IPS-18a (cell line): ENCODE measurements around the gene BCAS3.

Experiments used
- H3K27ac ChIP-seq: one replicate; pipeline ENCODE4 v1.5.1; 2013; ENCODE audit warnings: low read length
- H3K27me3 ChIP-seq: one replicate; pipeline ENCODE4 v1.6.1; 2013; ENCODE audit warnings: mild to moderate bottlenecking, low read length; ENCODE audit not compliant: control insufficient read depth, insufficient read depth
- H3K36me3 ChIP-seq: one replicate; pipeline ENCODE4 v1.6.1; 2013; ENCODE audit warnings: low read depth, low read length; ENCODE audit not compliant: control insufficient read depth
- H3K4me1 ChIP-seq: one replicate; pipeline ENCODE4 v1.6.1; 2013; ENCODE audit warnings: low read depth, low read length; ENCODE audit not compliant: control insufficient read depth
- H3K4me3 ChIP-seq: one replicate; pipeline ENCODE4 v1.5.1; 2013; ENCODE audit warnings: low read length
- H3K9ac ChIP-seq: one replicate; pipeline ENCODE4 v1.6.1; 2013; ENCODE audit warnings: mild to moderate bottlenecking, low read length, moderate library complexity
- H3K9me3 ChIP-seq: one replicate; pipeline ENCODE4 v1.6.1; 2013; ENCODE audit warnings: low read depth, low read length; ENCODE audit not compliant: control insufficient read depth

Gene BCAS3

DNA sequence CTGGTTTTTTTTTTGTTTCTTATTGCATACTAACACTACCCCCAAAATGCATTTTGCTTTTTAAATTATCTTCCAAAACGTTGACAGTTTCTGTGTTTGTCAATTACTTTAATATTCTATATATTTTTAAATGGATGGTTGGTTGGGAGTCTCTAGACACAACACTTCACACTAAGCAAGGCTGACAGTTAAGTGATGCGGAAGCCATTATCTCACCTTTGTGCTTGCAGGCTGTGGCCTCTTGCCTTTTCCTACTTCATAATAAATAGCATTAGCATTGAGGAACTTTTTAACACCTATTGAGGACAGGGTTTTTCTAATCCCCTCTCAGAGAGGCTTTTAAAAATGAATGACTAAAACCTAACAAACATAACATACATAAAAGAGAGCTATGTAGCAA is 441.2 kb downstream of the BCAS3 start:
- no peak overlapping the region for H3K27ac ChIP-seq
- no peak overlapping the region for H3K4me3 ChIP-seq
- H3K9ac ChIP-seq = no peak overlapping the region
- no peaks in the 10 kb centered on the region for H3K36me3 ChIP-seq
- H3K27me3 ChIP-seq = no peaks in the 10 kb centered on the region
- no peaks in the 10 kb centered on the region for H3K9me3 ChIP-seq
- H3K4me1 ChIP-seq = no peaks in the 10 kb centered on the region

DNA sequence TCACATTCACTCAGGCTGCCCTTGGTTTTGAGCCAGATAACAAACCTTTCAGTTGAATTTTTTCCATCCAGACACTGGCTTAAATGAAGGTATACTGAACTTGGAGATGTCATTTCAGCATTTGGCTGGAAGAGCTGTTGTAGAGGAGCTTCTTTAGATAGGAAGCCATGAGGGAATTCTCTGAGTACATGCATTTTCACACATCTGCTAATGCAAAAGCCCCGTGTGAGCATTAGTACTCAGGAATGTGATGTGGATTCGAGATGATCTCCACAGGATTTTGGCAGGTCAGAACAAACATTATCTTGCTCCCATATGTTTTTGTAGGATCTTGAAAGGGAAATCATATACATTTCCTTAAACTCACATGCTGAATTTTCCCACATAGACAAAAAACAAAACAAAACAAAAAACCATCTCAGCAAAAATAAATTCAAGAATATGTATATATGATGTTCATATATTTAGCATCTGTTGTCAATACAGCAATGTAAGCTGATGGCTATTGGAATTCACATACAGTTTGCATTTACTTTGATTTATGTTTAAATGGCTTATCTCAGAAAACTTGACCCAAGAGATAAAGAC is 444.8 kb downstream of the BCAS3 start:
- no peak overlapping the region for H3K27ac ChIP-seq
- no peak overlapping the region for H3K4me3 ChIP-seq
- H3K4me1 ChIP-seq = no peaks in the 10 kb centered on the region
- H3K36me3 ChIP-seq = no peaks in the 10 kb centered on the region
- H3K9me3 ChIP-seq = no peaks in the 10 kb centered on the region
- no peak overlapping the region for H3K9ac ChIP-seq
- H3K27me3 ChIP-seq = no peaks in the 10 kb centered on the region

DNA sequence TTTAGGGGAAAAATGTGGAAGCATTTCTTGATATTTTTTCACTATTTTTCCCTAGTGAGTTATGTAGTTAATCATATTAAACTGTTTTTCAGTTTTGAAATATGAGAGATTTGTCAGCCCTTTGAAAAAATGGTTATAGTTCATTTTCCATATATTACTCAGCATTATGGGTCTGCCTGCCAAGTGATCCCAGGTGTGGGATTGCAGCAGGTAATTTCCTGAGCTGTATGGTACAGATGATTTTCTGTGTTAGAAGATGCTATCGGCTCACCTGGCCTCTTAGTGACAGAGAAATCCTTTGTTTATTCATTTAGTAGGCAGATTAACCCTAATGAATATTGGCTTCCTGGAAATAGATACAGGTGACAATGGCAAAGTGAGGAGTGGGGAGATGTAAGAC is 446.9 kb downstream of the BCAS3 start:
- H3K27ac ChIP-seq = no peak overlapping the region
- H3K4me3 ChIP-seq = no peak overlapping the region
- H3K9ac ChIP-seq = no peak overlapping the region
- H3K9me3 ChIP-seq = no peaks in the 10 kb centered on the region
- H3K4me1 ChIP-seq = no peaks in the 10 kb centered on the region
- no peaks in the 10 kb centered on the region for H3K36me3 ChIP-seq
- H3K27me3 ChIP-seq = no peaks in the 10 kb centered on the region

DNA sequence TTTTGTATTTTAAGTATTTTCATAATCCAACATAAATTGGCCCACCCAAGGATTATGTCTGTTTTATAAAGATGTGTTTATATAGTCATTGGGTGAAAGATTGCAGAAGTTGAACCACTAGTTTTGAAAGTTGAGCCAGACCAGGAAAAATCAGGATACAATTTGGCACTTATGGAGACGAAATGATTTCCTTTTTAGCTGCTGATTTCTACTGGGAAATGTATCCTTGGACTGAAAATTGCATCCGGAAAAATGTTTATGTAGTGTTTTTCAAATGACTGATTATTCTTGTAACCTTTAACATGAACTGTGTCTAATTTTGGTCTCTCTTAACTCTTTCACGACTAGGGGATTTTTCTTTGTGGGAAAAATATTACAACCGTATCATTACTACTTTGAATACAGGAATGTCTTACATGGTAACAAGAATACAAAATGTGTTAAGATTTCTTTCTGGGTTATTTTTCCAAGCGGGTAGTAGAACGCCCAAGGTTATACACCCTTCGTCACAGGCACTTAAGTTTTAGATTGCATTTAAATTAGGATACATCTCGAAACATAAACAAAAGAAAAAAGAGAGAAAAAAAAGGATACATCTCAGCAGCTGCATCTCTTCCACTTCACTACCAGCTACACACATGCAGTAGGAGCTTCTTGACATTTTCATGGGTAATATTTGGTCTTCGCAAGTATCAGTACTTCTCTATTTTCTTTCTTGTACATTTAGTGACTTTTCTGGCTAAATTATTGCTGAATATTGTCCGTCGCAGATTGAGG is 449.0 kb downstream of the BCAS3 start:
- Histone ChIP-seq H3K27ac (no peak overlapping the region), H3K27me3 (no peaks in the 10 kb centered on the region), H3K9me3 (no peaks in the 10 kb centered on the region), H3K4me1 (no peaks in the 10 kb centered on the region), H3K4me3 (no peak overlapping the region), H3K9ac (no peak overlapping the region), H3K36me3 (no peaks in the 10 kb centered on the region)

DNA sequence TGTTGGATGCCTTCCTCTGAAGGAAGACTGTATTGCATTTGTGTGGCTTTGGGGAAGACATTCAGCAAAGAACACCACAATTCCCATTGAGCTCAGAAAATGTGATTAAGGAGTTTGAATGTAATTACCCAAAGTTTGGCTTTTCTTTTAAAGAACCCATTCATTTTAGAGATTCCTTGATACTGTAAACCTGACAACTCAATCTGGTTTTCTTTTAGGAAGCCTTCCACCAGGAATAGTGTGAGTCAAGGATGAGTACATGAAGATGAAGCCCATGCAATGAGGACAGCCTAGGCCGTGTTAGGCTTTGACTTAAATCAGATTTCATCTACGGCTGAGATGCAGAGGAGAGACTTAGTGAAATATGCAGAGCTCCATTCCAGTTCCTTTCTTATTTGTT is 450.3 kb downstream of the BCAS3 start:
- Histone ChIP-seq H3K27ac (no peak overlapping the region), H3K36me3 (no peaks in the 10 kb centered on the region), H3K4me3 (no peak overlapping the region), H3K9me3 (no peaks in the 10 kb centered on the region), H3K9ac (no peak overlapping the region), H3K27me3 (no peaks in the 10 kb centered on the region), H3K4me1 (no peaks in the 10 kb centered on the region)

GRCh38 chr17:61128661-61129115 is 451.0 kb downstream of the BCAS3 start:
- Histone ChIP-seq H3K27me3 (no peaks in the 10 kb centered on the region), H3K27ac (no peak overlapping the region), H3K9me3 (no peaks in the 10 kb centered on the region), H3K36me3 (no peaks in the 10 kb centered on the region), H3K4me1 (no peaks in the 10 kb centered on the region), H3K9ac (no peak overlapping the region), H3K4me3 (no peak overlapping the region)

DNA sequence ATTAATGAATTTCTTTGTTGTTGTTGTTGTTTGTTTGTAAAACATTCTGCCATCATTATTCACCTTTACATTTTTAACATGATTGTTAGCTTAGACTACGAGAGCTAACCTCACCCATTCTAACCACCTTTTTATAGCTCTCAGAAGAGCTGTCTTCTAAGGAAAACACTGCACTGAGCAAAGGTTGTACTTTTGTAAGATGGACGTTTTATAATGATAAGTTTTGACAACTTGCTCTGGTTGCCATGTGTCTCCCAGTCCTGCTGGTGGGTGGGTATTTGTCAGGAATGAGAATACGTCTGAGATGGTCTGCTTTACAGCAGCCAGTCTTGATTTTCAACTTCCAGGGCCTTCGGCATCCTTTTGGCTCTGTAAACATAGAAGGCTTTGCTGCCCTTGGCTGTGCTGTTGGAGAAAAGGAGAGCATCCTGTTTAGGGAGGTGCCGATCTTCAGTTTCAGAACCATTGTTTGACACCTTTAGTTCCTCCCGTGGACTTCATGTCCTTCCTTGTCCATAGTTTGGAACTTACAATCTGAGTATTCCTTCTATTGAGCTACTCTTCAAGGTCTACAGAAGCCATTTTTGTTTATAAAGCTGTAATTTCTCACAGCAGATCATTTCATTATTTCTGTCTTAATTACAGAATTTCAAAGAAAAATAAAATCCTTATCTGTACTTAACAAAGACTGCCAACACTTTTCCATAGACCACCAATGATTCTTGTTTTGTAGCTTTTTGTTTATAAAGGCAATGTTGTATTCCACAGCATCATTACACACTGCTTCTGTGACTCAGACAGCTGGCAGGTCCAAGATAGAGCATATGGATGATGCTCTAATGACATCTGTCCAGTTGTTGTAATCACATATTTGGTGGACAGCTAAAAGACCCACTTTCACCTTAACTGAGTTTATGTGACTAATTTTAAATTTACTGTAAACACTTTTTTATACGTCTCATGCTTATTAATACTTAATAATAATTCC is 451.9 kb downstream of the BCAS3 start:
- Histone ChIP-seq H3K9me3 (no peaks in the 10 kb centered on the region), H3K27ac (no peak overlapping the region)

GRCh38 chr17:61130330-61130729 is 452.7 kb downstream of the BCAS3 start:
- Histone ChIP-seq H3K9ac (no peak overlapping the region), H3K4me1 (no peaks in the 10 kb centered on the region), H3K27ac (no peak overlapping the region), H3K9me3 (no peaks in the 10 kb centered on the region), H3K4me3 (no peak overlapping the region), H3K36me3 (no peaks in the 10 kb centered on the region), H3K27me3 (no peaks in the 10 kb centered on the region)

More for the DNA sequence above, 451.9 kb downstream of the BCAS3 start:
- no peaks in the 10 kb centered on the region for H3K4me1 ChIP-seq
- no peaks in the 10 kb centered on the region for H3K36me3 ChIP-seq
- no peak overlapping the region for H3K4me3 ChIP-seq
- H3K9ac ChIP-seq = no peak overlapping the region
- no peaks in the 10 kb centered on the region for H3K27me3 ChIP-seq

GRCh38 chr17:61131585-61131984 is 453.9 kb downstream of the BCAS3 start:
- Histone ChIP-seq H3K9ac (no peak overlapping the region), H3K4me3 (no peak overlapping the region), H3K36me3 (no peaks in the 10 kb centered on the region), H3K9me3 (no peaks in the 10 kb centered on the region), H3K27me3 (no peaks in the 10 kb centered on the region), H3K27ac (no peak overlapping the region), H3K4me1 (no peaks in the 10 kb centered on the region)

DNA sequence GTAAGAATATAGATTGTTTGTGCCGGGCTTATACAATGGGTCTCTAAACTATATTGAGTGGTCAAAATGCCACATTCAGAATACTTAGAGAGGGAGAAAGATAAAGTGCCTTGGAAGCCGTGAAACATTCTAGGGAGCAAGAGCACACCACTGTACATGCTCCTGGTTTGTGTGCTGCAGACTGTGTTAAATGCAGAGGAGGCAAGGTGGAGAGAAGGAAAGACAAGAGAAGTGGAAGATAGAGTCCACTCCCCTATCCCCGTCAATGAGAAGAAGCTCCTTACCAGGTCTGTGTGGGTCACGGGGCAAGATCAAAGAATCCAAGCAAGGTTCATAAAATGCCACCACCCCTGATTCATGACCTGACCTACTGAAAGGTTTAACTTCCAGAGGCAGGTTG is 454.9 kb downstream of the BCAS3 start:
- Histone ChIP-seq H3K27ac (no peak overlapping the region), H3K9ac (no peak overlapping the region), H3K9me3 (no peaks in the 10 kb centered on the region), H3K36me3 (no peaks in the 10 kb centered on the region), H3K4me1 (no peaks in the 10 kb centered on the region), H3K4me3 (no peak overlapping the region), H3K27me3 (no peaks in the 10 kb centered on the region)

GRCh38 chr17:61133853-61134252 is 456.2 kb downstream of the BCAS3 start:
- Histone ChIP-seq H3K4me1 (no peaks in the 10 kb centered on the region), H3K36me3 (no peaks in the 10 kb centered on the region), H3K27ac (no peak overlapping the region), H3K9ac (no peak overlapping the region), H3K4me3 (no peak overlapping the region), H3K9me3 (no peaks in the 10 kb centered on the region), H3K27me3 (no peaks in the 10 kb centered on the region)
